ENCODE results near the gene MBD2. TPM values are rescaled to one million over a fixed set of nuclear protein-coding genes. Genes with fewer than 3 reads are reported as not detected.

MBD2 gene
- total and polyA plus RNA-seq, 3 donors from 2014 or later, result 59.1 to 106 (median 66.9) TPM

DNA sequence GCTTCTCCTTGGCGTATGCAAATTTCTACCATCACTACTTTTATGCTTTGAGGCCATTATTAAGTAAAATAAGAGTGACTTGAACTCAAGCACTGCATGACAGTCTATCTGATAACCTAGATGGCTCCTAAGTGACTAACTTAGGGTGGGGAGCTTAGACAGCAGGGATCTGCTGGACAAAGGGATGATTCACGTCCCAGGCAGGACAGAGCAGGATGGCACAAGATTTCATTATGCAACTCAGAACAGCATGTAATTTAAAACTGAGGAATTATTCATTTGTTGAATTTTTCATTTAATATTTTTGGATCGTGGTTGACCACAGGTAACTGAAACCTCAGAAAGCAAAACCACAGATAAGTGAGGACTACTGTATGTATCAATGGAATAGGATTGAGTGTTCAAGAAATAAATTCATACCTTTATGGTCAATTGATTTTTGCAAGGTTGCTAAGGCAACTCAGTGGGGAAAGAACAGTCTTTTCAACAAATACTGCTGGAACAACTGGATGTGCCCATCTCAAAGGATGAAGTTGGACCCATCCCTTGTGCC lies 115.3 kb downstream of the MBD2 start:
- no peak for DNase-seq
- Histone ChIP-seq H3K4me3 (no peak overlapping the region), H3K27me3 (no peaks in the 10 kb centered on the region), H3K4me1 (no peaks in the 10 kb centered on the region), H3K36me3 (ENCODE audit: low read depth, missing control alignments) (no peaks in the 10 kb centered on the region), H3K9me3 (no peaks in the 10 kb centered on the region), H3K27ac (no peak overlapping the region)
- intact Hi-C loops (cut with DNase I; ENCODE audit: low total_unique reads), result no loop called here
- WGBS, 2 donors, result 95 to 96% methylated on average over 3 of the region's 3 CpGs
- TF ChIP-seq, protein P1, sequence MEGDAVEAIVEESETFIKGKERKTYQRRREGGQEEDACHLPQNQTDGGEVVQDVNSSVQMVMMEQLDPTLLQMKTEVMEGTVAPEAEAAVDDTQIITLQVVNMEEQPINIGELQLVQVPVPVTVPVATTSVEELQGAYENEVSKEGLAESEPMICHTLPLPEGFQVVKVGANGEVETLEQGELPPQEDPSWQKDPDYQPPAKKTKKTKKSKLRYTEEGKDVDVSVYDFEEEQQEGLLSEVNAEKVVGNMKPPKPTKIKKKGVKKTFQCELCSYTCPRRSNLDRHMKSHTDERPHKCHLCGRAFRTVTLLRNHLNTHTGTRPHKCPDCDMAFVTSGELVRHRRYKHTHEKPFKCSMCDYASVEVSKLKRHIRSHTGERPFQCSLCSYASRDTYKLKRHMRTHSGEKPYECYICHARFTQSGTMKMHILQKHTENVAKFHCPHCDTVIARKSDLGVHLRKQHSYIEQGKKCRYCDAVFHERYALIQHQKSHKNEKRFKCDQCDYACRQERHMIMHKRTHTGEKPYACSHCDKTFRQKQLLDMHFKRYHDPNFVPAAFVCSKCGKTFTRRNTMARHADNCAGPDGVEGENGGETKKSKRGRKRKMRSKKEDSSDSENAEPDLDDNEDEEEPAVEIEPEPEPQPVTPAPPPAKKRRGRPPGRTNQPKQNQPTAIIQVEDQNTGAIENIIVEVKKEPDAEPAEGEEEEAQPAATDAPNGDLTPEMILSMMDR (IDR thresholded peaks at IDR 0.05), result no peak
- TF ChIP-seq POLR2A (IDR thresholded peaks at IDR 0.05), result no peak

GRCh38 chr18:54102123-54102522 lies 122.3 kb downstream of the MBD2 start:
- TF ChIP-seq, protein P1 (IDR thresholded peaks at IDR 0.05), result no peak
- no peak for TF ChIP-seq POLR2A (IDR thresholded peaks at IDR 0.05)
- intact Hi-C loops (cut with DNase I; ENCODE audit: low total_unique reads), result no loop called here
- Histone ChIP-seq H3K27ac (no peak overlapping the region), H3K4me3 (no peak overlapping the region), H3K27me3 (no peaks in the 10 kb centered on the region), H3K4me1 (no peaks in the 10 kb centered on the region), H3K36me3 (ENCODE audit: low read depth, missing control alignments) (no peaks in the 10 kb centered on the region), H3K9me3 (no peaks in the 10 kb centered on the region)
- DNase-seq, result no peak
- 88 to 98% methylated on average over 1 of the region's 1 CpG for WGBS, 2 donors

Small RNAs within 50 kb of the gene (small RNA-seq; reads per million reads assigned to genes)
- 41.9 to 75.1 reads per million in 2 donors for gene SNORA37

Other genes starting within 250 kb of the MBD2 start
- 10 to 100 TPM; 91.7 to 93.7 TPM for gene POLI, start 44.8 kb upstream of the MBD2 start, total RNA-seq
- 56.5 TPM for gene POLI, start 44.8 kb upstream of the MBD2 start, polyA plus RNA-seq (ENCODE audit: insufficient read depth, low read depth, low replicate concordance)
- 1 to 10 TPM; 4.4 to 5.7 TPM for gene STARD6, start 133.2 kb upstream of the MBD2 start, total RNA-seq
- gene STARD6, start 133.2 kb upstream of the MBD2 start, polyA plus RNA-seq (ENCODE audit: insufficient read depth, low read depth, low replicate concordance), result 42.6 TPM
- 10 to 100 TPM; 11.7 to 16.0 TPM for gene C18orf54, start 133.2 kb upstream of the MBD2 start, total RNA-seq
- gene C18orf54, start 133.2 kb upstream of the MBD2 start, polyA plus RNA-seq (ENCODE audit: insufficient read depth, low read depth, low replicate concordance), result 18.2 TPM